ENCODE data around the gene SLC1A4. TPM values are rescaled to one million over a fixed set of nuclear protein-coding genes. Genes with fewer than 3 reads are reported as not detected.

Gene SLC1A4
- total and polyA plus RNA-seq, 4 donors: 3.4 to 23.4 (median 9.6) TPM

GRCh38 chr2:64944484-64944883 lies 44.7 kb upstream of the SLC1A4 start:
- TF ChIP-seq HNF4A (conservative IDR thresholded peaks at IDR 0.05) (no peak), REST (IDR thresholded peaks at IDR 0.05) (no peak), HNF4G (IDR thresholded peaks at IDR 0.05) (no peak), TAF1 (conservative IDR thresholded peaks at IDR 0.05) (no peak), RXRA (IDR thresholded peaks at IDR 0.05) (no peak), CTCF (IDR thresholded peaks at IDR 0.05; ENCODE audit: low read depth, low read length, missing input control) (no peak), GABPA (IDR thresholded peaks at IDR 0.05 in 1 of 2, conservative IDR thresholded peaks at IDR 0.05 in 1 of 2) (no peak), JUND (IDR thresholded peaks at IDR 0.05) (no peak), SP1 (IDR thresholded peaks at IDR 0.05) (no peak), NR2F2 (IDR thresholded peaks at IDR 0.05) (no peak), ZBTB33 (IDR thresholded peaks at IDR 0.05) (no peak), RAD21 (IDR thresholded peaks at IDR 0.05) (no peak), FOXA1 (IDR thresholded peaks at IDR 0.05) (no peak)
- Histone ChIP-seq H3K27ac (ENCODE audit: low read depth in 1 of 2, low read length in 2 of 2) (no peak overlapping the region), H3K9me3 (ENCODE audit: control insufficient read depth in 4 of 4, low read length in 3 of 4) (no peaks in the 10 kb centered on the region), H3K4me3 (ENCODE audit: low read depth in 1 of 3, low read length in 3 of 3) (no peak overlapping the region), H3K9ac (ENCODE audit: low read depth in 1 of 2, low read length in 2 of 2) (no peak overlapping the region), H3K36me3 (ENCODE audit: control insufficient read depth in 4 of 4, insufficient read depth in 3 of 4, low read depth in 1 of 4, low read length in 3 of 4) (no peaks in the 10 kb centered on the region), H3K4me1 (ENCODE audit: control insufficient read depth in 4 of 4, insufficient read depth in 4 of 4, low read length in 3 of 4) (peaks cover 6 to 9% (median 6%) of the 10 kb centered on the region in 4 donors), H3K27me3 (ENCODE audit: control insufficient read depth in 4 of 4, insufficient read depth in 4 of 4, low read length in 3 of 4) (no peaks in the 10 kb centered on the region)
- DNase-seq (ENCODE audit: low spot score): no peak
- WGBS: 89% methylated on average over 4 of the region's 4 CpGs

GRCh38 chr2:64945973-64946768 lies 43.0 kb upstream of the SLC1A4 start:
- H3K4me3 ChIP-seq (ENCODE audit: low read depth in 1 of 3, low read length in 3 of 3): no peak overlapping the region
- DNase-seq (ENCODE audit: low spot score): no peak
- H3K9ac ChIP-seq (ENCODE audit: low read depth in 1 of 2, low read length in 2 of 2): no peak overlapping the region
- WGBS: 77% methylated on average over 14 of the region's 14 CpGs
- no peaks in the 10 kb centered on the region for H3K27me3 ChIP-seq (ENCODE audit: control insufficient read depth in 4 of 4, insufficient read depth in 4 of 4, low read length in 3 of 4)
- H3K36me3 ChIP-seq (ENCODE audit: control insufficient read depth in 4 of 4, insufficient read depth in 3 of 4, low read depth in 1 of 4, low read length in 3 of 4): no peaks in the 10 kb centered on the region
- no peaks in the 10 kb centered on the region for H3K9me3 ChIP-seq (ENCODE audit: control insufficient read depth in 4 of 4, low read length in 3 of 4)
- no peak overlapping the region for H3K27ac ChIP-seq (ENCODE audit: low read depth in 1 of 2, low read length in 2 of 2)
- H3K4me1 ChIP-seq (ENCODE audit: control insufficient read depth in 4 of 4, insufficient read depth in 4 of 4, low read length in 3 of 4): peaks cover 6 to 13% (median 9%) of the 10 kb centered on the region in 4 donors
- no peak for TF ChIP-seq MAX (IDR thresholded peaks at IDR 0.05)
- no peak for TF ChIP-seq RXRA (IDR thresholded peaks at IDR 0.05)
- no peak for TF ChIP-seq NR2F2 (IDR thresholded peaks at IDR 0.05)
- TF ChIP-seq YY1 (IDR thresholded peaks at IDR 0.05): no peak
- no peak for TF ChIP-seq TAF1 (conservative IDR thresholded peaks at IDR 0.05)
- no peak for TF ChIP-seq HNF4G (IDR thresholded peaks at IDR 0.05)
- TF ChIP-seq FOXA2 (IDR thresholded peaks at IDR 0.05): no peak
- TF ChIP-seq GABPA (IDR thresholded peaks at IDR 0.05 in 1 of 2, conservative IDR thresholded peaks at IDR 0.05 in 1 of 2): no peak
- TF ChIP-seq FOXA1 (IDR thresholded peaks at IDR 0.05): no peak
- no peak for TF ChIP-seq HNF4A (conservative IDR thresholded peaks at IDR 0.05)
- no peak for TF ChIP-seq RAD21 (IDR thresholded peaks at IDR 0.05)
- TF ChIP-seq ZBTB33 (IDR thresholded peaks at IDR 0.05): no peak
- no peak for TF ChIP-seq ATF3 (IDR thresholded peaks at IDR 0.05)

Data from liver (tissue), 9 donors.